GM20000 (cell line): ENCODE data around the gene KCNH4.

Experiments used
- DNase-seq: peaks from one replicate; pipeline ENCODE4 v3.0.0; 2012; ENCODE audit warnings: low spot score
- CTCF ChIP-seq: IDR thresholded peaks from 2 replicates; pipeline ENCODE4 v1.5.1; 2012; ENCODE audit warnings: mild to moderate bottlenecking, control low read depth; ENCODE audit errors: extremely low read depth, missing control alignments

KCNH4 gene

GRCh38 chr17:42118126-42118510, 62.8 kb downstream of the KCNH4 start:
- DNase-seq = no peak
- TF ChIP-seq CTCF = no peak

GRCh38 chr17:42117397-42118125, 63.4 kb downstream of the KCNH4 start:
- no peak for DNase-seq
- no peak for TF ChIP-seq CTCF

GRCh38 chr17:42116705-42117396, 64.1 kb downstream of the KCNH4 start:
- TF ChIP-seq CTCF = peak; percentile 63
- DNase-seq = peak; percentile 87

DNA sequence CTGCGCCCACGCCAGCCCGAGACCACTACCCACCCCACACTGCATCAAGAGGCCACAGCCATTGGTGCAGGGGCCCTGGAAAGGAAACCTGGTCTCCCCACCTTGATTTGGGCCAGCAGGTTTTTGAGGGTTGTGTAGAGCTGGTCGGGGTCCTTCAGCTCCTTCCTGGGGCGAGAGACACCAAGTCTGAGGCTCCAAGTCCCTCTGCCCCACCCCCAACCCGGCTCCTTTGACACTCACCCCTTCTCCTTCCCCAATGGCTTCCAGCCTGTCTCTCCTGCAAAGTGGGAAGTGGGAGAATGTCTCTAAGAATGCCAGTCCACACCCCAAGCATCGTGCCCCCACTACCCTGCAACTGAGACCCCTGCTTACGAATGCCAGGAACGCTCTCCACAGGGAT, 66.8 kb downstream of the KCNH4 start:
- no peak for DNase-seq
- TF ChIP-seq CTCF = no peak

DNA sequence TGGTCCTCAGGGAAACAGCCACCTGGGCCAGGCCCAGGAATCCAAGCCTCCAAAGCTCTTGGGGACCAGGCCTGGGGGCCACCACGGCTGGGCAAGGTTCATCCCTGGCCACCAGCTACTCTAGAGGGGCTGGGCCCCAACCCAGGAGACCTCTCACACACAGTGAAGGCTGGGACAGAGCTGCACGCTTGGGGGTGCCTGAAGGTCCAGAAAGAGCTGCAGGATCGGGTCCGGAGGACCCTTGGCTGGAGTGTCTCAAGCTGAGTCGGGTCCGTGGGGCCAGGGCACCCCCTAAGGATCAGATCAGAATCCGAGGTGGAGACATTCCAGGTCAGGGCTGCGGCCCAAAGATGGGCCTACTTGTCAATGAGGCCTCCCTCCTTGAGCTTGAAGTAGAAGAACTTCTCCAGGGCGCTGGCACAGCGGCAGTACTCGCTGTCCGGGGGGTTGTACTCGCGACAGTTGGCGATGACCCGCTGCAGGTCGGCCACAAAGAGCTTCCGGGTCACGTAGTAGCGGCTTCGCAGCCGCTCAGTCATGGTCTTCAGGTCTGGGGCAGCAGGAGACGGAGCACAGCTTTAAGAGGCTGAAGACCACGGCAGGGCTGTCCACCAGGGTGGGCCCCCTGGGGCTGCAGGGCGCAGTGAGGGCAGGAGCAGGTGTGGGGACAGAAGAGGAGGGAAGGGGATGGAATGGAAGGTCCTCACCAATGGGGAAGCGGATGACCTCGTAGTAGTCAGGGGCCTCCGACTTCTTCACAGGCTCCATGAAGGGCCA, 67.5 kb downstream of the KCNH4 start:
- no peak for DNase-seq
- TF ChIP-seq CTCF = no peak

- no peak for TF ChIP-seq CTCF
- DNase-seq = peak; percentile 93
These were observed 68.3 kb downstream of the KCNH4 start, which contains the start of gene DHX58 for GRCh38 chr17:42112552-42113176. Gene DHX58 (minus strand): TSS chr17:42112714. CDS start chr17:42111892, 822 bp downstream.
